Kidney capillary endothelial cell (primary cell): Measurements from ENCODE around the gene GMCL1.
"Not testable (repeated sequence)": the region's sequence is repeated elsewhere in the genome, so short reads cannot be mapped to it uniquely, and the experiment has no call there.

Experiments used
- DNase-seq: peaks from one replicate; pipeline ENCODE4 v3.0.0-alpha.2; 2018; ENCODE audit warnings: low spot score

GMCL1 gene

GRCh38 chr2:69829256-69830044 is at the start of gene GMCL1:
Gene GMCL1, plus strand, starts transcription at chr2:69829660. Its CDS starts 233 bp downstream, at chr2:69829893.
- peak; percentile 95 for DNase-seq

- no peak for DNase-seq
Measured at GRCh38 chr2:69780921-69781320, 48.5 kb upstream of the GMCL1 start.

GRCh38 chr2:69781321-69782248 is 47.9 kb upstream of the GMCL1 start:
- DNase-seq: no peak

GRCh38 chr2:69784228-69784627 is 45.2 kb upstream of the GMCL1 start:
- DNase-seq: no peak

GRCh38 chr2:69785358-69785757 is 44.1 kb upstream of the GMCL1 start:
- DNase-seq: no peak

- DNase-seq: no peak
Measured at GRCh38 chr2:69786052-69786560, 43.4 kb upstream of the GMCL1 start.

GRCh38 chr2:69789175-69789721 is 40.2 kb upstream of the GMCL1 start:
- no peak for DNase-seq

- DNase-seq: no peak
Measured at GRCh38 chr2:69789772-69790600, 39.5 kb upstream of the GMCL1 start.

GRCh38 chr2:69790601-69790959 is 38.9 kb upstream of the GMCL1 start:
- no peak for DNase-seq

GRCh38 chr2:69791045-69791444 is 38.4 kb upstream of the GMCL1 start:
- no peak for DNase-seq

GRCh38 chr2:69796174-69796573 is 33.3 kb upstream of the GMCL1 start:
- DNase-seq: no peak

GRCh38 chr2:69797235-69797634 is 32.2 kb upstream of the GMCL1 start:
- no peak for DNase-seq

GRCh38 chr2:69797836-69798289 is 31.6 kb upstream of the GMCL1 start:
- DNase-seq: no peak

- DNase-seq: no peak
Measured at GRCh38 chr2:69798290-69798908, 31.1 kb upstream of the GMCL1 start.

- no peak for DNase-seq
Measured at GRCh38 chr2:69798909-69799526, 30.4 kb upstream of the GMCL1 start.

GRCh38 chr2:69801745-69802290 is 27.6 kb upstream of the GMCL1 start:
- DNase-seq: no peak

GRCh38 chr2:69802781-69803367 is 26.6 kb upstream of the GMCL1 start:
- not testable (repeated sequence) for DNase-seq

GRCh38 chr2:69804416-69804815 is 25.0 kb upstream of the GMCL1 start:
- no peak for DNase-seq

GRCh38 chr2:69805887-69806286 is 23.6 kb upstream of the GMCL1 start:
- DNase-seq: no peak
